Measurements from ENCODE around the gene CSTPP1. TPM values are rescaled to one million over a fixed set of nuclear protein-coding genes. Genes with fewer than 3 reads are reported as not detected.

CSTPP1 gene
- total RNA-seq, 1 donor from 2014 or later: 32.8 TPM

- intact Hi-C loops (cut with DNase I): no loop called here
- no peaks in the 10 kb centered on the region for H3K27me3 ChIP-seq (ENCODE audit: low read depth)
- H3K36me3 ChIP-seq: no peaks in the 10 kb centered on the region
- ATAC-seq (peak in 1 of 2 donors; percentile 45), DNase-seq (no peak)
- no peaks in the 10 kb centered on the region for H3K9me3 ChIP-seq
- no peak overlapping the region for H3K27ac ChIP-seq
- no peak overlapping the region for H3K4me3 ChIP-seq
- TF ChIP-seq CTCF (IDR thresholded peaks at IDR 0.05): no peak
- H3K4me1 ChIP-seq: peaks cover 3% of the 10 kb centered on the region
Observed at GRCh38 chr11:46972343-46972742, 35.8 kb downstream of the CSTPP1 start.

DNA sequence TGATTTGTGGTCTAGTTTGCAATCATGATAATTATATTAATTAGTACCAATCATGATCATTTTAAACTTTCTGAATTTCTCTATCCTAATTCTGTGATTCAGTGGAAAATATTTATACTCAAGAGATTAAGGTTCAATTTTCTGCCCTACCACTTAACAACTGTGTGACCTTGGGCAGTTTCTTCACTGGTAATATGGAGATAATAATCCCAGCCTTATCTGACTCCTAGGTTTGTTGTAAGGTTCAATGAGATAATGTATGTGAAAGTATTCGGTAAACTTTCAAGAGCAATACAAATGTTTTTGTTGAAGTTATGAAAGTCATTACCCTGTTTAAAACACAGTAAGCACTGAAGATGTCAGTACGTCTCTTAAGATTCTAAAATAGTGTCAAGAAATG lies 36.3 kb downstream of the CSTPP1 start:
- Histone ChIP-seq H3K4me3 (no peak overlapping the region), H3K4me1 (peaks cover 3% of the 10 kb centered on the region), H3K27ac (no peak overlapping the region), H3K9me3 (no peaks in the 10 kb centered on the region), H3K27me3 (ENCODE audit: low read depth) (no peaks in the 10 kb centered on the region), H3K36me3 (no peaks in the 10 kb centered on the region)
- intact Hi-C loops (cut with DNase I): no loop called here
- DNase-seq: no peak
- TF ChIP-seq CTCF (IDR thresholded peaks at IDR 0.05): no peak
- no peak for ATAC-seq

DNA sequence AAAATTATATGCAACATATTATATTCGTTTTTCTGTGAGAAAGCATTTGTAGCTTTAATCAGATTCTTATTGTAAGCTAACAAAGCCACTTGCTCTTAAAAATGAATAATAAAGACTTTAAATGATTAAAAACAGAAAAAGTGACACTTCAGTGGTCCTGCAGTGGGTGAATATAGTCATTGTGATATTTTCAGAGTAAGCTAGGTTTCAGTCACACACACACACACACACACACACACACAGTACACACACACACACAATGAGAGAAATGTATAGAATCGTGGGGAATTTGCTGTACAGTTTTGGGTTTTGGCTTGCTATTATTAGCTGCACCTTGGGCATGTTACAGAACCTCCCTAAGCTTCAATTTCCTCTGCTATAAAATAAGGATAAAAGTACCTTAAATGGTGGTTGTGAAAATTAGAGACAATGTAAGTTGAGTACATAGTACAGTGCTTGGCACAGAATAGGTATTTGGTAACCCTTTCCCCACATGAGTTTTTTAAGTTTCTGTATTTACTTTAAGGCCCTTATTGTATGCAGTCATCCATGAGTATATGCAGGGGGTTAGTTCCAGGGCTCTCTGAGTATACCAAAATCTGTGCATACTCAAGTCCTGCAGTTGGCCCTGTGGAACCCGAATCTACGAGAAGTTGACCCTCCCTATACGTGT lies 39.8 kb downstream of the CSTPP1 start:
- TF ChIP-seq CTCF (IDR thresholded peaks at IDR 0.05): no peak
- H3K4me1 ChIP-seq: peaks cover 3% of the 10 kb centered on the region
- no peaks in the 10 kb centered on the region for H3K36me3 ChIP-seq
- H3K27me3 ChIP-seq (ENCODE audit: low read depth): no peaks in the 10 kb centered on the region
- intact Hi-C loops (cut with DNase I): no loop called here
- ATAC-seq: no peak
- no peak overlapping the region for H3K4me3 ChIP-seq
- H3K27ac ChIP-seq: no peak overlapping the region
- no peak for DNase-seq
- no peaks in the 10 kb centered on the region for H3K9me3 ChIP-seq

GRCh38 chr11:46977038-46977813 lies 40.7 kb downstream of the CSTPP1 start:
- Histone ChIP-seq H3K4me1 (peaks cover 3% of the 10 kb centered on the region), H3K36me3 (no peaks in the 10 kb centered on the region), H3K27me3 (ENCODE audit: low read depth) (no peaks in the 10 kb centered on the region), H3K4me3 (no peak overlapping the region), H3K27ac (no peak overlapping the region), H3K9me3 (no peaks in the 10 kb centered on the region)
- intact Hi-C loops (cut with DNase I): no loop called here
- no peak for TF ChIP-seq CTCF (IDR thresholded peaks at IDR 0.05)
- ATAC-seq (no peak), DNase-seq (no peak)

GRCh38 chr11:46978005-46978491 lies 41.5 kb downstream of the CSTPP1 start:
- H3K27ac ChIP-seq: no peak overlapping the region
- DNase-seq: no peak
- H3K4me3 ChIP-seq: no peak overlapping the region
- intact Hi-C loops (cut with DNase I): no loop called here
- no peaks in the 10 kb centered on the region for H3K27me3 ChIP-seq (ENCODE audit: low read depth)
- H3K4me1 ChIP-seq: peaks cover 3% of the 10 kb centered on the region
- H3K36me3 ChIP-seq: no peaks in the 10 kb centered on the region
- no peak for TF ChIP-seq CTCF (IDR thresholded peaks at IDR 0.05)
- ATAC-seq: peak in 1 of 2 donors; percentile 47
- H3K9me3 ChIP-seq: no peaks in the 10 kb centered on the region

Data from lower lobe of right lung (tissue), 2 donors.